GM12801 (cell line): ENCODE data around the gene ZSCAN2.

Experiments used
- CTCF ChIP-seq: IDR thresholded peaks from one replicate; pipeline ENCODE4 v1.5.1; 2011; ENCODE audit warnings: control low read depth; ENCODE audit not compliant: insufficient read length; ENCODE audit errors: extremely low read depth

The ZSCAN2 gene

GRCh38 chr15:84624359-84624758, 23.6 kb downstream of the ZSCAN2 start:
- TF ChIP-seq CTCF, result no peak

- no peak for TF ChIP-seq CTCF
These were observed 24.3 kb downstream of the ZSCAN2 start for GRCh38 chr15:84625123-84625522.

GRCh38 chr15:84629033-84629432, 28.2 kb downstream of the ZSCAN2 start:
- TF ChIP-seq CTCF, result no peak

- no peak for TF ChIP-seq CTCF
These were observed 31.0 kb downstream of the ZSCAN2 start for GRCh38 chr15:84631706-84632272.

GRCh38 chr15:84633311-84634227, 32.8 kb downstream of the ZSCAN2 start:
- TF ChIP-seq CTCF, result no peak

GRCh38 chr15:84634228-84634837, 33.5 kb downstream of the ZSCAN2 start:
- TF ChIP-seq CTCF, result no peak

- TF ChIP-seq CTCF, result no peak
These were observed 37.3 kb downstream of the ZSCAN2 start for GRCh38 chr15:84638103-84638502.
